Neural progenitor cell (in vitro differentiated cells): ENCODE measurements around the gene C22orf42. TPM values are rescaled to one million over a fixed set of nuclear protein-coding genes. Genes with fewer than 3 reads are reported as not detected.
"Not testable (repeated sequence)": the region's sequence is repeated elsewhere in the genome, so short reads cannot be mapped to it uniquely, and the experiment has no call there.

Experiments
- DNase-seq: peaks from one replicate; pipeline ENCODE4 v3.0.0-alpha.2; 2016; ENCODE audit warnings: low spot score
- H2AFZ ChIP-seq: fragments of 200-600 bp; sonication (generic); replicated peaks from 2 replicates; pipeline ENCODE4 v1.6.1; 2016; ENCODE audit warnings: antibody characterized with exemption
- H3F3A ChIP-seq: fragments of 200-600 bp; sonication (generic); 2 replicates; pipeline ENCODE4 v1.6.1; 2016; ENCODE audit warnings: antibody characterized with exemption, low read depth
- H3K27ac ChIP-seq: fragments of 200-600 bp; sonication (generic); 2 replicates; pipeline ENCODE4 v1.5.1; 2016; ENCODE audit warnings: mild to moderate bottlenecking
- H3K27me3 ChIP-seq: fragments of 200-600 bp; sonication (generic); 2 replicates; pipeline ENCODE4 v1.6.1; 2016; ENCODE audit warnings: mild to moderate bottlenecking, moderate library complexity
- H3K36me3 ChIP-seq: fragments of 200-600 bp; sonication (generic); 2 replicates; pipeline ENCODE4 v1.5.1; 2016
- H3K4me1 ChIP-seq: fragments of 200-600 bp; sonication (generic); 2 replicates; pipeline ENCODE4 v1.6.1; 2016; ENCODE audit warnings: mixed run types
- H3K4me2 ChIP-seq: fragments of 200-600 bp; sonication (generic); 2 replicates; pipeline ENCODE4 v1.6.1; 2016
- H3K4me3 ChIP-seq: fragments of 200-600 bp; sonication (generic); 2 replicates; pipeline ENCODE4 v1.5.1; 2016
- H3K79me2 ChIP-seq: fragments of 200-600 bp; sonication (generic); 2 replicates; pipeline ENCODE4 v1.6.1; 2016; ENCODE audit warnings: low read depth
- H3K9ac ChIP-seq: fragments of 200-600 bp; sonication (generic); 2 replicates; pipeline ENCODE4 v1.6.1; 2016
- H3K9me3 ChIP-seq: fragments of 200-600 bp; sonication (generic); 2 replicates; pipeline ENCODE4 v1.5.1; 2016; ENCODE audit warnings: low read depth
- H4K20me1 ChIP-seq: fragments of 200-600 bp; sonication (generic); 2 replicates; pipeline ENCODE4 v1.6.1; 2016; ENCODE audit warnings: low read depth
- H3K27ac Mint-ChIP-seq: 3 replicates; pipeline ENCODE4 v1.8.0; 2021; ENCODE audit warnings: mixed read lengths
- H3K27me3 Mint-ChIP-seq: 2 replicates; pipeline ENCODE4 v1.8.0; 2022; ENCODE audit warnings: low read depth, mild to moderate bottlenecking, inconsistent platforms, moderate library complexity, mixed read lengths; ENCODE audit not compliant: insufficient read depth
- H3K36me3 Mint-ChIP-seq: 3 replicates; pipeline ENCODE4 v1.8.0; 2021; ENCODE audit warnings: mixed read lengths
- H3K4me1 Mint-ChIP-seq: 3 replicates; pipeline ENCODE4 v1.8.0; 2021; ENCODE audit warnings: mixed read lengths
- H3K4me3 Mint-ChIP-seq: 3 replicates; pipeline ENCODE4 v1.8.0; 2021; ENCODE audit warnings: mild to moderate bottlenecking, moderate library complexity, mixed read lengths
- H3K9me3 Mint-ChIP-seq: 3 replicates; pipeline ENCODE4 v1.8.0; 2020; ENCODE audit warnings: mixed read lengths
- CTCF ChIP-seq: fragments of 200-600 bp; sonication (generic); IDR thresholded peaks from 2 replicates; pipeline ENCODE4 v1.5.1; 2017; ENCODE audit warnings: antibody characterized with exemption, mild to moderate bottlenecking
- EZH2 ChIP-seq: fragments of 200-600 bp; sonication (generic); IDR thresholded peaks from 2 replicates; pipeline ENCODE4 v1.6.1; 2017; ENCODE audit warnings: antibody characterized with exemption, mild to moderate bottlenecking, moderate library complexity
- EZH2phosphoT487 ChIP-seq: fragments of 200-600 bp; sonication (generic); IDR thresholded peaks from 2 replicates; pipeline ENCODE4 v1.6.1; 2017; ENCODE audit warnings: antibody characterized with exemption
- total RNA-seq: library from RNA; depleted of rRNA; stranded (reverse); fragments of >200 nt; gene quantifications from 2 replicates; pipeline ENCODE4 v1.2.3, GENCODE V29; 2015; ENCODE audit warnings: low replicate concordance

C22orf42 gene
- total RNA-seq, 1 donor from 2014 or later = not detected

- Histone ChIP-seq H3K79me2 (no peaks in the 10 kb centered on the region), H3K4me2 (no peak overlapping the region), H3K36me3 (no peaks in the 10 kb centered on the region), H3K9ac (no peak overlapping the region), H3K4me1 (peaks cover 3% of the 10 kb centered on the region), H4K20me1 (no peaks in the 10 kb centered on the region), H3K4me3 (no peak overlapping the region), H3K27ac (no peak overlapping the region), H2AFZ (no peak overlapping the region), H3F3A (peaks cover 2% of the 10 kb centered on the region), H3K27me3 (peaks cover 61% of the 10 kb centered on the region), H3K9me3 (no peaks in the 10 kb centered on the region)
- Mint-ChIP-seq H3K27ac (no peak overlapping the region), H3K27me3 (peaks cover 12% of the 10 kb centered on the region), H3K36me3 (no peaks in the 10 kb centered on the region), H3K4me3 (no peak overlapping the region), H3K9me3 (no peaks in the 10 kb centered on the region), H3K4me1 (peaks cover 2% of the 10 kb centered on the region)
- TF ChIP-seq CTCF = no peak
- no peak for TF ChIP-seq EZH2phosphoT487
- TF ChIP-seq EZH2 = no peak
- no peak for DNase-seq
Measured at GRCh38 chr22:32199341-32199740, 40.2 kb upstream of the C22orf42 start.

- H3K27me3 Mint-ChIP-seq = peaks cover 10% of the 10 kb centered on the region
- not testable (repeated sequence) for H3K9me3 Mint-ChIP-seq, H3K4me1 Mint-ChIP-seq
Measured at GRCh38 chr22:32197553-32198226, 38.6 kb upstream of the C22orf42 start.

GRCh38 chr22:32195900-32196299 is 36.8 kb upstream of the C22orf42 start:
- peaks cover 50% of the 10 kb centered on the region for H3K27me3 ChIP-seq
- DNase-seq, H3K36me3 Mint-ChIP-seq, H3K4me1 Mint-ChIP-seq, H3K27ac ChIP-seq, H2AFZ ChIP-seq, H3K9me3 Mint-ChIP-seq, H3K9ac ChIP-seq, H3K27ac Mint-ChIP-seq, H3K4me3 ChIP-seq, H3K36me3 ChIP-seq, H3K4me2 ChIP-seq, H3K9me3 ChIP-seq, H3K4me3 Mint-ChIP-seq, H3K79me2 ChIP-seq, H4K20me1 ChIP-seq, H3F3A ChIP-seq, H3K4me1 ChIP-seq: not testable (repeated sequence)
- peaks cover 10% of the 10 kb centered on the region for H3K27me3 Mint-ChIP-seq

More at GRCh38 chr22:32197553-32198226, 38.6 kb upstream of the C22orf42 start:
- not testable (repeated sequence) for H3K27ac Mint-ChIP-seq, H3K4me2 ChIP-seq, H3K36me3 Mint-ChIP-seq, H3K9ac ChIP-seq, H3K4me3 ChIP-seq, H2AFZ ChIP-seq, H4K20me1 ChIP-seq, DNase-seq, H3K27ac ChIP-seq, H3K36me3 ChIP-seq, H3K79me2 ChIP-seq, H3F3A ChIP-seq, H3K9me3 ChIP-seq, H3K4me1 ChIP-seq, H3K4me3 Mint-ChIP-seq
- H3K27me3 ChIP-seq = peaks cover 47% of the 10 kb centered on the region

- H3K79me2 ChIP-seq, H3K9ac ChIP-seq: not testable (repeated sequence)
Measured at GRCh38 chr22:32193346-32193745, 34.2 kb upstream of the C22orf42 start.

GRCh38 chr22:32191021-32191420 is 31.9 kb upstream of the C22orf42 start:
- H3K36me3 Mint-ChIP-seq, H3K4me3 ChIP-seq, H3K4me1 Mint-ChIP-seq, H3F3A ChIP-seq, H3K27ac Mint-ChIP-seq, H3K4me1 ChIP-seq, H3K79me2 ChIP-seq, DNase-seq, H3K4me3 Mint-ChIP-seq, H3K4me2 ChIP-seq, H2AFZ ChIP-seq, H3K36me3 ChIP-seq, H3K9ac ChIP-seq, H3K9me3 ChIP-seq, H3K27me3 Mint-ChIP-seq, H3K9me3 Mint-ChIP-seq, H4K20me1 ChIP-seq, H3K27ac ChIP-seq: not testable (repeated sequence)
- H3K27me3 ChIP-seq = peaks cover 61% of the 10 kb centered on the region

More at GRCh38 chr22:32193346-32193745, 34.2 kb upstream of the C22orf42 start:
- not testable (repeated sequence) for H3K4me3 Mint-ChIP-seq, H3K4me2 ChIP-seq, DNase-seq, H3K27me3 Mint-ChIP-seq, H3K27ac Mint-ChIP-seq, H4K20me1 ChIP-seq, H3K27ac ChIP-seq, H3F3A ChIP-seq, H3K9me3 ChIP-seq, H3K9me3 Mint-ChIP-seq, H3K4me1 ChIP-seq, H3K36me3 ChIP-seq, H3K36me3 Mint-ChIP-seq, H3K4me3 ChIP-seq, H2AFZ ChIP-seq, H3K4me1 Mint-ChIP-seq
- peaks cover 73% of the 10 kb centered on the region for H3K27me3 ChIP-seq
